HCT116 (cell line): Measurements from ENCODE around the gene NT5DC2.

Source experiments
- CBX3 ChIP-seq: IDR thresholded peaks from 2 replicates; pipeline ENCODE4 v1.6.1; 2012; ENCODE audit warnings: low read depth
- CEBPB ChIP-seq: IDR thresholded peaks from 2 replicates; pipeline ENCODE4 v1.6.1; 2012; ENCODE audit warnings: low read depth
- EGR1 ChIP-seq: IDR thresholded peaks from 2 replicates; pipeline ENCODE4 v1.6.1; 2012; ENCODE audit warnings: low read depth
- EZH2 ChIP-seq: fragments of 200-600 bp; sonication (generic); IDR thresholded peaks from 2 replicates; pipeline ENCODE4 v1.6.1; 2017; ENCODE audit warnings: antibody characterized with exemption, mixed run types
- EZH2phosphoT487 ChIP-seq: fragments of 200-600 bp; IDR thresholded peaks from 2 replicates; pipeline ENCODE4 v1.6.1; 2018; ENCODE audit warnings: antibody characterized with exemption, borderline replicate concordance
- MAX ChIP-seq: IDR thresholded peaks from 2 replicates; pipeline ENCODE4 v1.6.1; 2012
- POLR2A ChIP-seq: IDR thresholded peaks from 2 replicates; pipeline ENCODE4 v1.7.0; 2011; ENCODE audit warnings: borderline replicate concordance; ENCODE audit not compliant: insufficient read depth, insufficient read length; ENCODE audit errors: extremely low read depth
- POLR2AphosphoS5 ChIP-seq: IDR thresholded peaks from 2 replicates; pipeline ENCODE4 v1.6.1; 2011; ENCODE audit warnings: mild to moderate bottlenecking, low read depth, low read length, moderate library complexity
- SP1 ChIP-seq: IDR thresholded peaks from 2 replicates; pipeline ENCODE4 v1.6.1; 2012; ENCODE audit warnings: low read depth
- YY1 ChIP-seq: IDR thresholded peaks from 2 replicates; pipeline ENCODE4 v1.6.1; 2011; ENCODE audit warnings: low read length, low read depth, moderate library complexity, mild to moderate bottlenecking; ENCODE audit not compliant: insufficient replicate concordance; ENCODE audit errors: extremely low read depth
- TF ChIP-seq, protein P1 (sequence below), 3 experiments: fragments of 200-600 bp in 1 of 3; sonication (generic) in 1 of 3; IDR thresholded peaks in 2 of 3; conservative IDR thresholded peaks in 1 of 3; 2 replicates each; pipeline ENCODE4 v1.5.1; 2012 to 2017; ENCODE audit warnings: low read depth in 2 of 3, low read length in 2 of 3, antibody characterized with exemption in 1 of 3, borderline replicate concordance in 1 of 3, control low read depth in 1 of 3, mild to moderate bottlenecking in 1 of 3, mixed read lengths in 1 of 3, mixed run types in 1 of 3, moderate library complexity in 1 of 3; ENCODE audit not compliant: insufficient read depth in 1 of 3
- TF ChIP-seq, protein P2 (sequence below): IDR thresholded peaks from 2 replicates; pipeline ENCODE4 v1.6.1; 2012

- TF ChIP-seq, protein P1, sequence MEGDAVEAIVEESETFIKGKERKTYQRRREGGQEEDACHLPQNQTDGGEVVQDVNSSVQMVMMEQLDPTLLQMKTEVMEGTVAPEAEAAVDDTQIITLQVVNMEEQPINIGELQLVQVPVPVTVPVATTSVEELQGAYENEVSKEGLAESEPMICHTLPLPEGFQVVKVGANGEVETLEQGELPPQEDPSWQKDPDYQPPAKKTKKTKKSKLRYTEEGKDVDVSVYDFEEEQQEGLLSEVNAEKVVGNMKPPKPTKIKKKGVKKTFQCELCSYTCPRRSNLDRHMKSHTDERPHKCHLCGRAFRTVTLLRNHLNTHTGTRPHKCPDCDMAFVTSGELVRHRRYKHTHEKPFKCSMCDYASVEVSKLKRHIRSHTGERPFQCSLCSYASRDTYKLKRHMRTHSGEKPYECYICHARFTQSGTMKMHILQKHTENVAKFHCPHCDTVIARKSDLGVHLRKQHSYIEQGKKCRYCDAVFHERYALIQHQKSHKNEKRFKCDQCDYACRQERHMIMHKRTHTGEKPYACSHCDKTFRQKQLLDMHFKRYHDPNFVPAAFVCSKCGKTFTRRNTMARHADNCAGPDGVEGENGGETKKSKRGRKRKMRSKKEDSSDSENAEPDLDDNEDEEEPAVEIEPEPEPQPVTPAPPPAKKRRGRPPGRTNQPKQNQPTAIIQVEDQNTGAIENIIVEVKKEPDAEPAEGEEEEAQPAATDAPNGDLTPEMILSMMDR (IDR thresholded peaks at IDR 0.05 in 2 of 3, conservative IDR thresholded peaks at IDR 0.05 in 1 of 3; ENCODE audit: borderline replicate concordance in 1 of 3, insufficient read depth in 1 of 3, low read depth in 2 of 3, low read length in 2 of 3), result no peak
- TF ChIP-seq POLR2A (no peak), MAX (no peak), YY1 (no peak), EZH2 (no peak), EZH2phosphoT487 (no peak), EGR1 (no peak), POLR2AphosphoS5 (no peak), SP1 (no peak), CEBPB (no peak), CBX3 (no peak)
- TF ChIP-seq, protein P2, sequence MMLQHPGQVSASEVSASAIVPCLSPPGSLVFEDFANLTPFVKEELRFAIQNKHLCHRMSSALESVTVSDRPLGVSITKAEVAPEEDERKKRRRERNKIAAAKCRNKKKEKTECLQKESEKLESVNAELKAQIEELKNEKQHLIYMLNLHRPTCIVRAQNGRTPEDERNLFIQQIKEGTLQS, result no peak
Observed at GRCh38 chr3:52488746-52489145, 44.9 kb downstream of the NT5DC2 start.
